Fibroblast of the aortic adventitia (primary cell): ENCODE results near the gene CTNNA3. TPM values are rescaled to one million over a fixed set of nuclear protein-coding genes. Genes with fewer than 3 reads are reported as not detected.
A peak's percentile ranks its signal among the peaks of the same experiment; 100 is the strongest.

Experiments used
- DNase-seq: peaks from one replicate; pipeline ENCODE4 v3.0.0-alpha.2; 2010; ENCODE audit warnings: low read depth
- H3K4me3 ChIP-seq: 2 replicates; pipeline ENCODE4 v1.5.1; 2011; ENCODE audit warnings: low read depth, mild to moderate bottlenecking, control low read depth, low read length, moderate library complexity
- total RNA-seq: library from RNA; depleted of rRNA; stranded (reverse); fragments of >200 nt; gene quantifications from 2 replicates; pipeline ENCODE4 v1.2.3, GENCODE V29; 2012; ENCODE audit warnings: low replicate concordance
- TF ChIP-seq, protein P1 (sequence below): IDR thresholded peaks from 2 replicates; pipeline ENCODE4 v1.5.1; 2011; ENCODE audit warnings: mild to moderate bottlenecking, low read length, control low read depth, inconsistent platforms; ENCODE audit not compliant: insufficient read depth

Gene CTNNA3
- total RNA-seq, 1 donor, result not detected

DNA sequence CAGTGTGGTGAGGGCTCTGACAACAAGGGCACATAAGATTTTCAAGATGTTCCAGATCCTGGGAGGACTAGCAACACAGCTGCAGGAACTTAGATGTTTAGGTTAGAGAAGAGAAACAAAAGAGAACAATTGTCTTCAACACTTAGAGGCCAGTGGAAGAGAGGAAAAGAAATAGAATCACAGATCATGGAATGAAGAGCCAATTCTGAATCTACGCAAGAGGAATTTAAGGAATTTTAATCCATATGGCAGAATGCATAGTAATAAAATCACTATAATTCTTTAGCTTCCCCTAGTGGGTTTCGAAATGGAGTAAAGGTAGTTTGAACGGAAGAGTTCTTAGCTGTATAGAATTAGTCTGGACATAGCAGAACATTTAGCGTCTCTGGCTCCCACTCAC is 884.8 kb downstream of the CTNNA3 start:
- no peak for DNase-seq
- TF ChIP-seq, protein P1, sequence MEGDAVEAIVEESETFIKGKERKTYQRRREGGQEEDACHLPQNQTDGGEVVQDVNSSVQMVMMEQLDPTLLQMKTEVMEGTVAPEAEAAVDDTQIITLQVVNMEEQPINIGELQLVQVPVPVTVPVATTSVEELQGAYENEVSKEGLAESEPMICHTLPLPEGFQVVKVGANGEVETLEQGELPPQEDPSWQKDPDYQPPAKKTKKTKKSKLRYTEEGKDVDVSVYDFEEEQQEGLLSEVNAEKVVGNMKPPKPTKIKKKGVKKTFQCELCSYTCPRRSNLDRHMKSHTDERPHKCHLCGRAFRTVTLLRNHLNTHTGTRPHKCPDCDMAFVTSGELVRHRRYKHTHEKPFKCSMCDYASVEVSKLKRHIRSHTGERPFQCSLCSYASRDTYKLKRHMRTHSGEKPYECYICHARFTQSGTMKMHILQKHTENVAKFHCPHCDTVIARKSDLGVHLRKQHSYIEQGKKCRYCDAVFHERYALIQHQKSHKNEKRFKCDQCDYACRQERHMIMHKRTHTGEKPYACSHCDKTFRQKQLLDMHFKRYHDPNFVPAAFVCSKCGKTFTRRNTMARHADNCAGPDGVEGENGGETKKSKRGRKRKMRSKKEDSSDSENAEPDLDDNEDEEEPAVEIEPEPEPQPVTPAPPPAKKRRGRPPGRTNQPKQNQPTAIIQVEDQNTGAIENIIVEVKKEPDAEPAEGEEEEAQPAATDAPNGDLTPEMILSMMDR, result no peak
- H3K4me3 ChIP-seq, result no peak overlapping the region

DNA sequence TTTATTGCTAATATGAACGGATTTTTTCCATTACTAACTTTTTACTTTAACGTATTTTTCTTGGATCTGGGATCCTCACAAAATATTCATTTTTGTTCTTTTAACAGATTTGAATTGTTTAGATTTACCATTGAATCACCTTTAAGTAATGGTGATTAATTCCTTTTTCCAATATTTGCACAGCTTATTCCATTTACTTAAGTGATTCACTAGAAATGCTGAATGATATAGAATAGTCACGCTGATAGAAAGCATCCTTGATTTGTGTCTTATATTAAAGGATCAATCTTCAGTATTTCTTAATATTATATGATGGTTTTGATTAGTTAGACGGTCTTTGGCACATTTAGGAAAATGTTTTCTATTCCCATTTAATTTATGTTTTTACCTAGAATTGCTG is 886.6 kb downstream of the CTNNA3 start:
- DNase-seq, result no peak
- H3K4me3 ChIP-seq, result no peak overlapping the region
- TF ChIP-seq, protein P1, result no peak

DNA sequence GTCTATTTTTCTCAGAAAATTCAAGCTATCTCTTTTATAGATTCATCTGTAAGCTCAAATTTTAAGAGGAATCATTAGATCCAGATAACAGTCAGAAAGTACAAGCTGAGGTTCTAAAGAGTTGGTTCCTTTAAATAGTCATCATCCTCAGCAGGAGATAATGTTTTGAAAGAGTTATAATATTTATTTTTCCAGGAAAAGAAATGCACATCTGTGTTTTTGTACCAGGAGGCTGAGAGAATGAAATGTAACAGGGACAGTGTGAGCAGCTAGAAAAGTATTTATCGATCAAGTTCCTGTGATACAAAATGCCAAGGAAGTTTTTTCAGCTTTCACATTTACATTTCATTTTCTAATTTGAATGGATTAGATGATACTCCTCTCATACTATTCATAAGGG is 890.4 kb downstream of the CTNNA3 start:
- DNase-seq, result no peak
- no peak overlapping the region for H3K4me3 ChIP-seq
- TF ChIP-seq, protein P1, result no peak

DNA sequence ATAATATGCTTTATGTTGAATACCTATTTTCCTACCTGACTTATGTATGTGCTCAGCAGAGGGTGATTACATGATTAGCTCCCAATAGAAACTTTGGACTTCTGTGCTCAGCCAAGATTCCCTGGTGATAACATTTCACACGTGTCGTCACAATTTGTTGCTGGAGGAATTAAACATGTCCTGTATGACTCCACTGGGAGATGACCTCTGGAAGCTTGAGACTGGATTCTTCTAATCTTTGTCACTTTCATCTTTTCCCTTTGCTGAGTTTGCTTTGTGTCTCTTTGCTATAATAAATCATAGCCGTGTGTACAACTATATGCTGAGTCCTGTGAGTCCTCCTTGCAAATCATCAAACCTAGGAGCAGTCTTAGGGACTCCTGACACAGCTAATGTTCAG is 891.0 kb downstream of the CTNNA3 start:
- H3K4me3 ChIP-seq, result no peak overlapping the region
- no peak for DNase-seq
- TF ChIP-seq, protein P1, result no peak

DNA sequence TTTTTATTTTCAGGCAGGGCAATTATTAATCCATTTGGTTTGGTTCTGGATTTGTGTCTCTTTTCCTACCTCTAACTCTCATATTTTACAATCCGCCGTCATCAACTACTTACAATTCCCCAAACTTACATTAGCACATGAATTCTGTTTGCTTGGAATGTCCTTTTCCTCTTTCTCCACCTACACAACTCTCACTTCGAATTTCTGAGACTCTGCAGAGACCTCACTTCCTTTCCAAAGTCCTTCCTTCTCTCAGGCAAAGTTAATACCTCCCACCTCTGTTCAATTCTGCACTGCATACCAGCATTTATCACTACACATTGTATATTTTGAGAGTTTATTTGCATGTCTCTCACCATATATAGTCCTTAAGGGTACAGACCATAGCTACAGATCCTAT is 892.8 kb downstream of the CTNNA3 start:
- H3K4me3 ChIP-seq, result no peak overlapping the region
- TF ChIP-seq, protein P1, result no peak
- DNase-seq, result no peak

DNA sequence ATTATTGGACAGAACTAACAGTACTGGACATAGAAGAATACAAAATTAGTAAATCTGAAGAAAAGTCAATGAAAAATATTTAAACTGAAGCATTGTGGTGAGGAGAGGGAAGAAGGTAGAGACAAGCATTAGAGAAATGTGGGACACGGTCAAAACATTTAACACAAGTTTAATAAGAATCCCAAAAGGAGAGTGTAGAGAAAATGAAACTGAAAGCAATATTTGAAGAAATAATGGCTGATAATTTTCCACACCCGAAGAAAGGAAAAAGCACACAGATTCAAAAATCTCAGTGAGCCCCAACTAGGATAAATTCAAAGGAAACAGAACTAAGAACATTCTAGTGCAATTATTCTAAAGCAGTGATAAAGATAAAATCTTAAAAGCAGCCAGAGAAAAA is 896.5 kb downstream of the CTNNA3 start:
- DNase-seq, result peak; percentile 15
- H3K4me3 ChIP-seq, result peak overlapping the region; percentile 6
- TF ChIP-seq, protein P1, result no peak

DNA sequence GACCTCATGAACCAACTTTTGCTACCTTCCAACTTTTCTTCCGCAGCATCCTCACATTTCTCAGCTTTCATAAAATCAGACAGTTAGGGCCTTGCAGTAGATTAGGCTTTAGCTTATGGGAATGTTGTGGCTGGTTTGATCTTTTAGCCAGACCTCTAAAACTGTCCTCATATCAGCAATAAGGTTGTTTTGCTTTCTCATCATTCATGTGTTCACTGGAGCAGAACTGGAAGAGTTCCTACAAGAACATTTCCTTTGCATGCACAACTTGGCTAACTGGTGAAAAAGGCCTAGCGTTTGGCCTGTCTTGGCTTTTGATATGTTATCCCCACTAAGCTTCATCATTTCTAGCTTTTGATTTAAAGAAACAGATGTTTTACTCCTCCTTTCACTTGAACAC is 900.1 kb downstream of the CTNNA3 start:
- TF ChIP-seq, protein P1, result no peak
- DNase-seq, result no peak
- H3K4me3 ChIP-seq, result no peak overlapping the region
